LHCN-M2 (cell line): ENCODE measurements around the gene CYP19A1. TPM values are rescaled to one million over a fixed set of nuclear protein-coding genes. Genes with fewer than 3 reads are reported as not detected.
"Not testable (repeated sequence)": the region's sequence is repeated elsewhere in the genome, so short reads cannot be mapped to it uniquely, and the experiment has no call there.

ENCODE experiments used
- DNase-seq: peaks from one replicate; pipeline ENCODE4 v3.0.0-alpha.2; 2012; ENCODE audit warnings: low read depth
- total RNA-seq: library from RNA; depleted of rRNA; stranded (reverse); fragments of >200 nt; gene quantifications from 2 replicates; pipeline ENCODE4 v1.2.3, GENCODE V29; 2014

Gene CYP19A1
- total RNA-seq, 1 experiment from 2014 or later = 2.6 TPM

GRCh38 chr15:51218299-51218938 lies 120.0 kb downstream of the CYP19A1 start:
- no peak for DNase-seq

GRCh38 chr15:51212909-51213308 lies 125.5 kb downstream of the CYP19A1 start:
- no peak for DNase-seq

- DNase-seq = no peak
Measured at GRCh38 chr15:51212239-51212638, 126.2 kb downstream of the CYP19A1 start.

DNA sequence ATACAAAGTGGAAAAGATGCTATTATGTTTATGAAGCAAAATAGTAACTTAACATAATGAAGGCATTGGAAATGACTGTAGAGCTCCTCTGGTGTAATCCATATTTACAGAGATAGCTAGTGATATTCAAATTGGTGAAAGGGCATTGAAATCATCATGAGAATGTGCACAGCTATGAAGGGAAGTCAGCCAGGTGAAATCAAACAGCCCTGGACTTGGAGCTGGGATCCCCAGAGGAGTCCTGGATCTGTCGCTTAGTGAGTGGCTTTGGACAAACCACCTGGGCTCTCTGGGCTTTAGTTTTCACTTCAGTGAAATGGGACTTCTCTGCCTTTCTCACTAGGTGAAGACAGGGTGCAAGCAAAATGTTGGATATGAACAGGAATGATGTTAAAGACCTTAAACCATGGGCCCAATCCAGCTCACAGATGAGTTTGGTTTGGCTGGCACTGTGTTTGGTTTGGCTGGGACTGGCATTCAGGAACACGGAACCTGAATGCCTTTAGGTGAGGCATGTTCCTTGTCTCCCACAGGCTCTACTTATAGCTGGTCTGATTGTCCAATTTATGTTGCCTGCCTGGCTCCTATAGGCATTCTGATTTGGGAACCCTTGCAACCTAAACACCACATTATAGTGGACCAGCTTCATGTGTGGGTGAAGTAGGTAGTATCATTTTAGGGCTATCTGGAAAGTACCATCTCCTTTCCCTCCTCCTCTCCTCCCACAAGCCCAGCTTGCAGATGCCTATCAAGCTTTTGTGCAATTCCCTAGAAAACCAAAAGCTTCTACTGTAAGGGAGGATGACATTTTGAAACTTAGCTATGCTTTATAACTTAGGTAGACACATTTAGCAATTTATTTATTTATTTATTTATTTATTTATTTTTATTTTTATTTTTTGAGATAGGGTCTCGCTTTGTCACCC lies 133.1 kb downstream of the CYP19A1 start:
- DNase-seq = no peak

DNA sequence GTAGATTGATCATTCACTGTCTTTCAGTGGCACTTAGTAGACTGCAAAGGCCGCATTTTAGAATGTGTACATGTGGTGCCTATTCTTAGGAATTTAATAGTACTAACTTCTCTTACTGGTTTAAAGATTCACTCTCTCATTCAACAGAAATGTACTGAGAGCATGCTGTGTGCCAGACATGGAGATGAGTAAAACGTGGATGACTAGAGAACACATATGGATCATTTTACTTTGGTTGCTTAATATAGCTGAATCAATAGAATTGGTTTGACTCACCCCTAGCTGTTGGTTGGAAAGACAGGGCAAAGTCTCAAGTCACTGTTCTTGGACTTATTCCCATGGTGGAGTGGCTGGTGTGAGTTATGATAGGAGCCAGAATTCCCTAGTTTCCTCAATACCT lies 134.6 kb downstream of the CYP19A1 start:
- peak; percentile 84 for DNase-seq

DNA sequence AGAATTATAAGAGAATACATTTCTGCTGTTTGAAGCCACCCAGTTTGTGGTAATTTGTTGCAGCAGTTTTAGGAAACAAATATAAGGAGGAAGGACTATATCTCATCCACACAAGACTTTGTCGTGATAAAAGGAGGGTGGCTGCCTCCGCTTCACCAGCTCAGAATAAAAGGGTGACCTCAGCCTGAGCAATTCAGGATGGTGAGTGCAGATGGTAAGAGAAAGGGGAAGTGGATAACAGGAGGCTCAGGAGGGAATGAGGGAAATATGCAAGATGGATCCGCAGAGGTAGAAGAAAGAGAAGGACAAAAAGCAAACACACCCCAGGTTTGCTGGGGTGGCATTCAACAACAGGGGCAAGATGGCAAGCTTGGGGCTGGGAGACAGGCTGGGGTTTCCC lies 135.6 kb downstream of the CYP19A1 start:
- no peak for DNase-seq

- no peak for DNase-seq
Measured at GRCh38 chr15:51201581-51201980, 136.8 kb downstream of the CYP19A1 start.

DNA sequence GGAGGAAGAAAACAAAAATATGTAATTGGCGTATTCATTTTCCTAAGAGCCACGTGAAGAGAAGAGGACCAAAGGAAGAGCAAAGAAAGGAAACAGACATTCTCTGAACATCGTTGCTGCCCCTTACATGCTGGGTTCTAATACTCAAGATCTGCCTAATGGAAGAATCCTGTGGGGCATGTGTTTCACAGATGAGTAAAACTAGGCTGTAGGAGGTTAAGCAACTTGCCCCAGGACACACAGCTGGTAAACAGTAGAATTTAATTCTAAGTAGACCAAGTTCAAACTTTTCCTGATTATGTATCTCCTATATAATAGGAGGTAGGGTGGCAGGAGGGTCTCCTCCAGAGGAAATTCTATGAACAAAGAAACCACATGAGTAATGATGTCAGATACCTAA lies 137.6 kb downstream of the CYP19A1 start:
- no peak for DNase-seq

DNA sequence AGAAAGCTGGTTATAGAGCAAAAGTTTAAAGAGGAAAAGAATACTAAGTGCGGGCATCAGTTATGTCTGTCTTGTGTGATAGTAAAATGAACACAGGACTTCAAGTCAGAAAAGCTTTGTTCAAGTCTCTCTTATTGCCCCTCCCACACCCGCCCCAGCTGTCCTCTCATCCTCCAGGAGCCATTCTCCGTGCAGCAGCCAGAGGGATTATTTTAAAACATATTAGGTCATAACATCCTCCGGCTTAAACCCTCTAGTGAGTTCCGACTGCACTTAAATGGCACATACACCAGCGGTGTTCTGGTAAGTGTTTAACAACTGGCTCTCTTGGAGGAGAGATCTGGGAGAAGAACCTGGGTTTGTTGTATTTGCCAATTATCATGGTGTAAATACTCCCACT lies 138.9 kb downstream of the CYP19A1 start:
- no peak for DNase-seq

DNA sequence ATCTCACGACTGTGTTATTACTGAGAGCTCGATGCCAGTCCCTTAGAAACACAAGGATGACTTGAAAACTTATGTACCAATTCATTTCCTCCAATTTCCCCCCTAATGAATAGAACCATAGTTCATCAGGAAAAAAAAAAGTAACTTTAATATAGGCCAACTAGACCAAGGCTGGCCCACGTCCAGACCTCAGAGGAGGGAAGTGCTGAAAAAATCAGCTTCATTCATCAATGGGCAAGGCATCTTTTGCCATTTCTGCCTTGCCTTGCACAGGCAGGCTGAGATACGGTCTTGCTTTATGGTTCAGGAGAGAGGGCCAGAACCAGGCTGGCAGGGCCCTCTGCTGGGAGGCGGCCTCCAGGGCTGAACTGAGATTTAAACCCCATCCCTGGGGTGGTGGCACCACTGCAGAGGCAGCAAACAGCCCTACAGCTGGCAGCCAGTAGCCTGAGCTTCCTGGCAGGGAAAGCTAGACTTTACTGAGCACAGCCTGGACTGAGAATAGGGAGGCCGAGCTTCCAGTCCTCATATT lies 139.6 kb downstream of the CYP19A1 start:
- DNase-seq = no peak

DNA sequence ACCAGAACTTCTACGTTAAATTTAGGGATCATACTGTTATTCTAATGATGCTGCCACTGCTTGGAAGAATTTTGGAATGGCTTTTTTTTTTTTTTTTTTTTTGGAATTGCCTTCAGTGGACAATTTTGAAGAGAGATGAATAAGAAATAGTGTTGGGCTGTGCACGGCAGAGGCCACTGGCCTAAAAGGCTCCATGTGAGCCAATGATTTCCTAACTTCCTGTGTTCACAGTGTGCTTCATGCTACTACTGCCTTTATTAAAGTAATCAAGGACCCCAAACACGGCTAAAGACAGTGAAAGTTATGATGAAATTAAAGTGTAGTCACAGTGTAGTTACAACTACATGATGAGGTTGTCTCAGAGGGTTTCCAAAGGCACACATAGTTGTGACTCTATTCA lies 142.9 kb downstream of the CYP19A1 start:
- no peak for DNase-seq

DNA sequence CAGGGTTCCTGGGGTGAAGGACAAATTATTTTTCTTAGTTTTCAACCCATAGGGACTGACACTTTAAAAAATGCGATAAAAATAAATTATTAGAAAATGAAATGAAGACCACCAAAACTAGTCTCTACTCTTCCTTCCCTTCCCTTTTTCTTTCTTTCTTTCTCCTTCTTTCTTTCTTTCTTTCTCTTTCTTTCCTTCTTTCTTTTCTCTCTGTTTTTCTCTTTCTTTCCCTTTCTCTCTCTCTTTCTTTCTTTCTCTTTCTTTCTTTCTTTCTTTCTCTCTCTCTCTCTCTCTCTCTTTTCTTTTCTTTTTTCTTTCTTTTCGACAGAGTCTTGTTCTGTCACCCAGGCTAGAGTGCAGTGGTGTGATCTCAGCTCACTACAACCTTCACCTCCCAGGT lies 144.4 kb downstream of the CYP19A1 start:
- DNase-seq = no peak

DNA sequence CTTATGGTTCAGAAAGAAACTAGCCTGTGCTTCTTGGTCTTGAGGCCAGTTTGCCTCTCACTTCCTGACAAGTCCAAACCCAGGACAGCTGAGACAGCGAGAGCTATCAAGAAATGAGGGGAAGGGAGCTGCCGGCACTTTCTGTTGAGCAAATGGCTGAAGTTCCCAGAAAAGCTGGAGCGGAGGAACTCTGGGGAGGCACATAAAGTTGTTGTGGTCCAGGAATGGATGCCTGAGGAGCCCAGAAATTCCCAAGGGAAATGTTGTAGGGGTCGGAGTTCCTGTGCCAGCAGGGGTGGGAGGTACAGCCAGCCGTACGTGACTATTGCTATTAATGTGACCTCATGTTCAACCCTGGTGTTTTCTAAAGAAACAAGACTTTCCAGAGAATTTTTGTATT lies 144.9 kb downstream of the CYP19A1 start:
- DNase-seq = peak; percentile 56

- DNase-seq = peak; percentile 93
Measured at GRCh38 chr15:51192521-51193280, 145.7 kb downstream of the CYP19A1 start.

DNA sequence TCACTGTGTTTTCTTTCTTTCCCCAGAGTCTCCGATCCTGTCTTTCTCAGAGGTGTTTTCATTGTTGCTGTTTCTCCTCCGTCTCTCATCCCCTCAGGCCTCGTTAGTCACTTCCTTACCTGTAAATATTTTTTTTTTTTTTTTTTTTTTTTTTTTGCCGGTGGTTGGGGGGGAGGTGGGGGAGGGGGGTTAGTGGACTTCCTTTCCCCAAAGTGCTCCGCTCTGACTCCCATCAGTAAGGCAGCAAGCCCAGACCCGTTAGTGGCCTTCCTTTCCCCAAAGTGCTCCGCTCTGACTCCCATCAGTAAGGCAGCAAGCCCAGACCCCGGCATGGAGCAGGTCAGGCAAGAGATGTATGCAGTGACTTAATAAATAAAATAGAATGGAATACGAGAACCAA lies 146.6 kb downstream of the CYP19A1 start:
- DNase-seq = no peak

- peak; percentile 71 for DNase-seq
Measured at GRCh38 chr15:51191072-51191670, 147.2 kb downstream of the CYP19A1 start.

GRCh38 chr15:51190424-51191068 lies 147.8 kb downstream of the CYP19A1 start:
- DNase-seq = no peak

DNA sequence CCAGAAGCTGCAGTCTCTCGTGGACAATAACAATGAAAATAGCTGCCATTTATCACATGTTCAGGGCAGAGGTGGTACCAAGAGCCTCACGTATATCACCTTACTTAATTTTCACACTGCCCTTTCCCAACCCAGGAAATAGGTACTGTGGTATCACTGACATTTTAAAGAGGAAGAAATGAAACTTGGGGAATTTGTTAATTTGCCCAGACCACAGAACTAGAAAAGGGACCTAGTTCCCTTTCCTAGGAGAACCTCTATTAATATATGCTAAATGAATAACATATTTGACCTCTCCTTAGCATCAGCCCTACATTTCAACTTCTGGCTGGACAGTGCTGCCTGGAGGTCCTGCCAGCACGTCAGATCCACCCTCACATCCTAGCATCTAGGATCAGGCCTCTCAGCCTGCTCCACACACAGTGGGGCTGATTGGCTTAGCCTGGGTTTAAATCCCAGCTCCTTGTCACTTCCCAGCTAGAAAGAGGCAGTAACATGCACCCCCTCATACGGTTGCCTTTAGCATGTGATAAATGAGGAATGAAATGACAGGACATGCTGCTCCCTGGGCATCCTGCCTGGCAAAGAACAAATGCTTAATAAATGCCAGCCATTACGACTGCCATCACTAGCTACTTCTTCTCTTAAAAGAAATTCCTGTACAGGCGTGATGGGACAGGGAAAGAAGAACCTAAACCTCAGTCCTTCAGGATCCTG lies 148.6 kb downstream of the CYP19A1 start:
- DNase-seq = no peak

DNA sequence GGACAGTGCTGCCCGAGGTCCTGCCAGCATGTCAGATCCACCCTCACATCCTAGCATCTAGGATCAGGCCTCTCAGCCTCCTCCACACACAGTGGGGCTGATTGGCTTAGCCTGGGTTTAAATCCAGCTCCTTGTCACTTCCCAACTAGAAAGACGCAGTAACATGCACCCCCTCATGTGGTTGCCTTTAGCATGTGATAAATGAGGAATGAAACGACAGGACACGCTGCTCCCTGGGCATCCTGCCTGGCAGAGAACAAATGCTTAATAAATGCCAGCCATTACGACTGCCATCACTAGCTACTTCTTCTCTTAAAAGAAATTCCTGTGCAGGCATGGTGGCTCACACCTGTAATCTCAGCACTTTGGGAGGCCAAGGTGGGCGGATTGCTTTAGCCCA lies 149.6 kb downstream of the CYP19A1 start:
- not testable (repeated sequence) for DNase-seq

DNA sequence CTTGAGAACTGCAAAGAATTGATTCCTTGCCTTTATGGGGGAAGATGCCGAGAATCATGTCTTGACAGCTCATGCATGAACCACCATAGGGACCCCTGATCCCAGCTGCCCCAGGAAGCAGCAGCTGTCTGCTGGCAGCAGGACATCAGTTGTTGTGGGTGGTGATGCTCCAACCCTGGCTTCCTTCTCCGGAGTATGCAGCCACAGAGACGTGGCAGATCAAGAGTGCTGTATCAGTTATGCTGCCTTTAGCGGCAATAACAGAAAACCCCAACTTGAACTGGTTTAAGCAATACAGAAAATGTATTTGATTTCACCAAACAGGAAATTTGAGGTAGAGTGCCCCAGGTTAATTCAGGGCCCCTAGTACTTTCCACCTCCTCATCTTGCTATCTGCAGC lies 151.5 kb downstream of the CYP19A1 start:
- peak; percentile 27 for DNase-seq
